HepG2 (cell line): Measurements from ENCODE around the gene ATRNL1. TPM values are rescaled to one million over a fixed set of nuclear protein-coding genes. Genes with fewer than 3 reads are reported as not detected.
A peak's percentile ranks its signal among the peaks of the same experiment; 100 is the strongest.

Experiments
- ATAC-seq: fragments of 200-7000 bp; cut with Tn5 transposase; 3 replicates; pipeline ENCODE4 v1.9.1; 2020; ENCODE audit warnings: mild to moderate bottlenecking, moderate library complexity
- BruUV-seq: library from RNA; stranded (reverse); fragments of 400-500 nt; replicated peaks from 2 replicates; lab custom pipeline; 2021; lab: Mats Ljungman, UMichigan
- CTCF ChIA-PET: fragments of 300-600 bp; formaldehyde crosslinking; extraction: SDS; loops from one replicate; lab custom pipeline; 2021; ENCODE audit warnings: low total read pairs, inconsistent platforms, low intra/inter-chr PET ratio; lab: Yijun Ruan, JAX
- POLR2A ChIA-PET: fragments of 350-600 bp; sonication (Branson Sonifier 250); formaldehyde crosslinking; loops from one replicate; lab custom pipeline; 2020; ENCODE audit warnings: antibody characterized with exemption, inconsistent platforms; lab: Yijun Ruan, JAX
- DNase-seq: peaks from one replicate; pipeline ENCODE4 v3.0.0-alpha.2; 2015; ENCODE audit warnings: low spot score
- FAIRE-seq: peaks from 3 replicates; lab custom pipeline; 2011; peaks lifted over from hg19 to GRCh38; lab: Jason Lieb, UNC
- H2AFZ ChIP-seq: one replicate; pipeline ENCODE4 v1.6.1; 2011; ENCODE audit warnings: low read length, inconsistent platforms
- H3K27ac ChIP-seq: fragments of 300-600 bp; 3 replicates; pipeline ENCODE4 v1.8.0; 2011; ENCODE audit warnings: mixed run types, mild to moderate bottlenecking, mixed read lengths, low read length, inconsistent platforms; ENCODE audit not compliant: insufficient read depth; ENCODE audit errors: extremely low read length
- H3K27me3 ChIP-seq, 2 experiments: fragments of 200-600 bp in 1 of 2; 2 replicates in 1 of 2; 3 replicates in 1 of 2; pipeline versions ENCODE4 v1.6.0 to v1.8.0; 2011; ENCODE audit warnings: low read length in 2 of 2, mild to moderate bottlenecking in 2 of 2, moderate library complexity in 2 of 2, inconsistent platforms in 1 of 2; ENCODE audit not compliant: insufficient read depth in 2 of 2, control insufficient read depth in 1 of 2
- H3K36me3 ChIP-seq, 2 experiments: fragments of 200-600 bp in 1 of 2; replicated peaks in 1 of 2; 2 replicates in 1 of 2; 3 replicates in 1 of 2; pipeline versions ENCODE4 v1.5.1 to v1.8.0; 2011; ENCODE audit warnings: low read length in 2 of 2, inconsistent platforms in 1 of 2; ENCODE audit not compliant: insufficient read depth in 2 of 2, control insufficient read depth in 1 of 2
- H3K4me1 ChIP-seq: 2 replicates; pipeline ENCODE4 v1.5.1; 2012; ENCODE audit warnings: low read length, inconsistent platforms; ENCODE audit not compliant: insufficient read depth
- H3K4me2 ChIP-seq: 2 replicates; pipeline ENCODE4 v1.6.0; 2011; ENCODE audit warnings: low read depth, low read length, inconsistent platforms
- H3K4me3 ChIP-seq, 3 experiments: fragments of 200-600 bp in 1 of 3; sonication (generic), shearing (Covaris generic) in 1 of 3; replicated peaks in 1 of 3; 2 replicates each; pipeline ENCODE4 v1.5.1; 2011 to 2016; ENCODE audit warnings: low read length in 3 of 3, inconsistent platforms in 2 of 3, low read depth in 2 of 3, mild to moderate bottlenecking in 2 of 3, control low read depth in 1 of 3, mixed read lengths in 1 of 3; ENCODE audit not compliant: insufficient read depth in 1 of 3
- H3K79me2 ChIP-seq: one replicate; pipeline ENCODE4 v1.6.1; 2011; ENCODE audit warnings: low read length, inconsistent platforms; ENCODE audit not compliant: insufficient read depth
- H3K9ac ChIP-seq: 2 replicates; pipeline ENCODE4 v1.6.0; 2011; ENCODE audit warnings: mild to moderate bottlenecking, low read depth, low read length, inconsistent platforms; ENCODE audit not compliant: insufficient read depth
- H3K9me3 ChIP-seq: 2 replicates; pipeline ENCODE4 v1.5.1; 2012; ENCODE audit warnings: mild to moderate bottlenecking, low read length
- H4K20me1 ChIP-seq: 2 replicates; pipeline ENCODE4 v1.6.0; 2011; ENCODE audit warnings: inconsistent platforms, mild to moderate bottlenecking, low read length, moderate library complexity; ENCODE audit not compliant: insufficient read depth
- IRX3 ChIP-seq: sonication (generic); formaldehyde crosslinking; IDR thresholded peaks from 2 replicates; pipeline ENCODE4 v1.8.1; 2023; ENCODE audit warnings: mild to moderate bottlenecking, low read depth, missing genetic modification reagents, borderline replicate concordance
- KDM1A ChIP-seq: IDR thresholded peaks from 2 replicates; pipeline ENCODE4 v1.6.1; 2016; ENCODE audit warnings: missing compliant biosample characterization
- THAP11 ChIP-seq: IDR thresholded peaks from 2 replicates; pipeline ENCODE4 v1.6.1; 2016; ENCODE audit warnings: missing biosample characterization, missing genetic modification reagents
- UBTF ChIP-seq: sonication (generic); formaldehyde crosslinking; IDR thresholded peaks from 2 replicates; pipeline ENCODE4 v1.4.0; 2020; ENCODE audit warnings: mild to moderate bottlenecking, missing genetic modification reagents
- ZBTB26 ChIP-seq: IDR thresholded peaks from 2 replicates; pipeline ENCODE4 v1.6.1; 2016; ENCODE audit warnings: missing compliant biosample characterization, missing genetic modification reagents, borderline replicate concordance
- ZNF232 ChIP-seq: sonication (generic); formaldehyde crosslinking; IDR thresholded peaks from 2 replicates; pipeline ENCODE4 v1.4.0; 2020; ENCODE audit warnings: missing genetic modification reagents, borderline replicate concordance
- ZNF782 ChIP-seq: sonication (generic); formaldehyde crosslinking; IDR thresholded peaks from 2 replicates; pipeline ENCODE4 v1.4.0; 2020; ENCODE audit warnings: missing genetic modification reagents, mild to moderate bottlenecking, borderline replicate concordance
- ZSCAN12 ChIP-seq: sonication (generic); formaldehyde crosslinking; IDR thresholded peaks from 2 replicates; pipeline ENCODE4 v1.9.0; 2021; ENCODE audit warnings: mild to moderate bottlenecking, missing genetic modification reagents
- WGBS: methylation state at CpG from one replicate; pipeline ENCODE4 v1.1.6; 2017; ENCODE audit warnings: low lambda C conversion rate; 5-methylcytosine and 5-hydroxymethylcytosine counted together
- in situ Hi-C: cut with HindIII; loops from 2 replicates; pipeline ENCODE4 v1.10.0; 2017; ENCODE audit warnings: low pct_unique_long_range_greater_than_20kb; ENCODE audit not compliant: extremely low pct_ligation_motif_present
- intact Hi-C: fragments of 100-400 bp; cut with micrococcal nuclease; formaldehyde crosslinking; loops from one replicate; pipeline ENCODE4 v1.10.0; 2022; ENCODE audit not compliant: unreplicated experiment
- polyA plus RNA-seq, 8 experiments: library from polyadenylated mRNA; depleted of rRNA in 3 of 8; stranded (reverse) in 7 of 8; unstranded in 1 of 8; fragments of >200 nt; fragmentation: Illumina TruSeq in 4 of 8; extraction: Trizol in 4 of 8; gene quantifications; 2 replicates each; pipeline versions ENCODE4 v1.2.1 to v1.2.3, GENCODE V29; 2011 to 2016; ENCODE audit warnings: low read depth in 4 of 8, missing spikeins in 1 of 8, mixed read lengths in 1 of 8; ENCODE audit not compliant: insufficient read depth in 1 of 8
- total RNA-seq, 5 experiments: library from RNA; depleted of rRNA; stranded (reverse); fragments of >200 nt; fragmentation: Illumina TruSeq; extraction: Trizol; gene quantifications; 2 replicates each; pipeline ENCODE4 v1.2.3, GENCODE V29; 2016; ENCODE audit warnings: low read depth in 1 of 5

ATRNL1 gene
- total and polyA plus RNA-seq, 2 of the 13 experiments (the other 11 are each of a cell fraction or from before 2014, with no cell fraction given), result 0.04 TPM; not detected in 1

- H3K36me3 ChIP-seq, result no peaks in the 10 kb centered on the region
- H3K4me1 ChIP-seq, result no peaks in the 10 kb centered on the region
- ChIA-PET CTCF (no interaction called here), POLR2A (no interaction called here)
- ATAC-seq (no peak), FAIRE-seq (no peak)
- intact Hi-C loops (loop anchor here (5.0 kb wide), 1 partner anchor 65 kb away; no protein-coding TSS in a partner anchor), in situ Hi-C loops (no loop called here)
- H3K27ac ChIP-seq, result no peak overlapping the region
- peaks cover 4% of the 10 kb centered on the region; the same call in 1 of the 2 replicates for H3K9me3 ChIP-seq
- no TSS peak for BruUV-seq
- peaks cover 3 to 26% of the 10 kb centered on the region in 2 experiments; a peak in 3 of 5 replicates for H3K27me3 ChIP-seq
- no peak overlapping the region for H2AFZ ChIP-seq
- no peaks in the 10 kb centered on the region for H3K79me2 ChIP-seq
- TF ChIP-seq UBTF, result no peak
- TF ChIP-seq ZNF782 (CRISPR knock-in tag), result no peak
- TF ChIP-seq KDM1A (CRISPR knock-in tag), result no peak
- TF ChIP-seq ZBTB26 (CRISPR knock-in tag), result no peak
- TF ChIP-seq IRX3, result no peak
- TF ChIP-seq ZSCAN12 (CRISPR knock-in tag), result no peak
- no peak for TF ChIP-seq THAP11 (CRISPR knock-in tag)
- TF ChIP-seq ZNF232, result no peak
- TF ChIP-seq, all 625 proteins: peak for 0
- no peaks in the 10 kb centered on the region for H4K20me1 ChIP-seq
- H3K9ac ChIP-seq, result no peak overlapping the region
- DNase-seq, result no peak
- no peak overlapping the region; the same call in 1 of the 2 replicates for H3K4me2 ChIP-seq
- 21% methylated on average over 10 of the region's 10 CpGs for WGBS
- peak overlapping the region in 2 of 3 experiments; percentile 23 to 73; a peak in 2 of 6 replicates for H3K4me3 ChIP-seq
These were observed 959 bp upstream of the ATRNL1 start for GRCh38 chr10:115092258-115092554.
